C1 segment of cervical spinal cord (tissue), 14 donors: ENCODE measurements around the gene UMAD1.

ENCODE experiments used
- DNase-seq, 14 donors: peaks; one replicate each; lab custom pipeline; 2025; lab: John Stamatoyannopoulos, UW

Gene UMAD1

DNA sequence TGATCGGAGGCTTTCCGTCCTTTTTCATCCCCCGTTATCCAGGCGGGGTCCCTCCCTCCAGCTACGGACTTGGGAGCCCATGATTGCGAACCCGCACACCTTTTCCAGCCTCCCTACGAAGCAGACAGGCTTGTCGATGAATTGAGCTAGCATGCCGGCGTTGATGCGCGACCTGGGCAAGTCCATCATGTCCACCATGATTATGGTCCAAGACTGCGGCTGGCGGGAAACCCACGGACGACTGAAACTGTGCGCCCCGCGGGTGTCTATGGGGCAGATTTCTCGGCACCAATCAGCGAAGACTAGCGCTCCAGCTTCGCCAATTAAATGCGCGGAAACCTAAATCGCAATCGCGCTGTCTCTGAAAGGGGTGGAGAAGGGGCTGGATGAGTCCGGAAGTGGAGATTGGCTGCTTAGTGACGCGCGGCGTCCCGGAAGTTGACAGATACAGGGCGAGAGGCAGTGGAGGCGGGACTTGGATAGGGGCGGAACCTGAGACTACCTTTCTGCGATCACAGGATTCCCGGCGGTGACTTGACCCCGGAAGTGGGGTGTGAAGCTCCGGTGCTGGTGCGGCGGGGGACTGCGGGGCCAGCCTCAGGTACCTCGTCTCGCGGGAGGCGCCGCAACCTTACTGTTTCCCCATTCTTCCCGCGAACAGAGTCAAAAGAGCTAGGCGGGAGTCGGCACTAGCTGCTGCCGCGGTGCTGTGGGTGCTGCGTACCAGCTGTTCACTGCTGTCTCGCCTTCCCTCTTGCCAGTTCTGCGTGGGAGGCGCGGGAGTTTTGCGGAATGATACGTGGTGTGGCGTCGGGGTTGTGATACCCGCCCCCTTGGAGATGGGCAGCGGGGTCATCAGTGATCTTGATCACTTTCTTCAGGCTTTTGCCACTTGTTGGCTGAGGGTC lies at the start of gene UMAD1:
UMAD1 (plus strand) TSS at position 532 of the 908 bp plus-strand sequence. CDS start 32,620 bp downstream, outside the sequence.
- peak; percentile 77 to 100 (median 96) for DNase-seq

DNA sequence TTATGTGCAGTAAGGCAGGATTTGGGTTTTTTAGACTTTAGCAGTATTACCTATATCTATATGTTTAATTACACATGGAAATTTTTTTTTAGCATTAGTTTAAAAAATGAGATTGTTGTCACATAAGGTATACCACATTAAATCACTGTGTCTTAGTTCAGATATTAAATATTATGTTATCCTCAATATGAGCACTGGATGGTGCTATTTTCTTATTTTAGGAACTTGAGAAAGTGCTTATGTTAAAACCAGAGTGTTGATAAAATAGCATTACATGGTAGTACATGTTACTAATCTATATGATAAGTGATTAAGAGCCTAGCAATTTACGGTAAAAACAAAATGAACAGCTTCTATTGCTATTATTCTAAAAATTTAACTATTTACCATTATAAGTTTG lies 45.1 kb upstream of the UMAD1 start:
- DNase-seq, result no peak

DNA sequence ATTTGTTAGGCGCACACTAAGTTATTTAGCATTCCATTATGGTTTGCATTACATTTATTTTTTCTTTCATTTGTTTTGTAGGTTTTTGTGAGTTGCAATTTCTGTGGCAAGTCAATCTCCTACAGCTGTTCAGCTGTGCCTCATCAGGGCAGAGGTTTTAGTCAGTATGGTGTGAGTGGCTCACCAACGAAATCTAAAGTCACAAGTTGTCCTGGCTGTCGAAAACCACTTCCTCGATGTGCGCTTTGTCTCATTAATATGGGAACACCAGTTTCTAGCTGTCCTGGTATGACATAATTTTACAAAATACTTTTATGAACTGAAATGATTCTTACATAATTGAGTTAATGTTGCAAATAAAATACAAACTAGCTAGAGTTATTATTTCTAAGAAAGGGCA lies 44.4 kb upstream of the UMAD1 start:
- DNase-seq, result no peak

DNA sequence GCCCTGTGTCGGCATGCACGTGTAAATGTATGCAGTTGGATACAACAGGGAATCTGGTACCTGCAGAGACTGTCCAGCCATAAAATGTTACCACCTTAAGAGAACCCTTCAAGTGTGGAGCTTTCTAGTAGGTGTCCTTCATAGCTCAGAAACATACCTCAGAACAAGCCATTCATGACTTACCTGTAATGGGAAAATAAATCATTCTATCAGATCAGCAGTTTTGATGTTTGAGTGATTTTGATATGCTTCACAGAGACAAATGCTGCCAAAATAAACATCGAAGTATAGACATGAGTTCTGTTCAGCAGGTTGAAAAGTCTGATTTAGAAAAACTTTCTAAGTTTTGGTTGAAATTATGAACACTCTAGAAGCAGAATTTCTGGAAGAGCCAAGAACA lies 33.5 kb upstream of the UMAD1 start:
- DNase-seq, result no peak

- DNase-seq, result no peak
Observed at GRCh38 chr7:7609330-7609729, 31.2 kb upstream of the UMAD1 start.

DNA sequence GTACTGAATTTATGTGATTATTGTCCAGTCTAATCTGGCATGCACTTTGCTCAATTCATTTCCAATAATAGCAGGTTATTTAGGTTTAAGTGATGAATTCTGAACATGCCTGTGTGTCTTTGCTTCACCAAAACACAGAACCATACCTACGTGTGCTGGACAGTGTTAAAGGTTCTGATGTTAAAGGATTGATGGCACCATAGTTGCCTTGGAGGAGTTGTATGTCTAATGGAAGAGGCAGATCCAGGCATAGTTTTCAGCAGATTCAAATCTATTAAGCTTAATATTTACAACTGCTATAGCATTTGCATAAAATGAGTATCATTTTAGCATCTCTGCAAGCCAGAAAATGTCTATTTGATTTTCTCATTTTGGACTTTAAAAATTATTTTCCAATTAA lies 28.0 kb upstream of the UMAD1 start:
- DNase-seq, result no peak

- no peak for DNase-seq
Observed at GRCh38 chr7:7613210-7613609, 27.3 kb upstream of the UMAD1 start.

DNA sequence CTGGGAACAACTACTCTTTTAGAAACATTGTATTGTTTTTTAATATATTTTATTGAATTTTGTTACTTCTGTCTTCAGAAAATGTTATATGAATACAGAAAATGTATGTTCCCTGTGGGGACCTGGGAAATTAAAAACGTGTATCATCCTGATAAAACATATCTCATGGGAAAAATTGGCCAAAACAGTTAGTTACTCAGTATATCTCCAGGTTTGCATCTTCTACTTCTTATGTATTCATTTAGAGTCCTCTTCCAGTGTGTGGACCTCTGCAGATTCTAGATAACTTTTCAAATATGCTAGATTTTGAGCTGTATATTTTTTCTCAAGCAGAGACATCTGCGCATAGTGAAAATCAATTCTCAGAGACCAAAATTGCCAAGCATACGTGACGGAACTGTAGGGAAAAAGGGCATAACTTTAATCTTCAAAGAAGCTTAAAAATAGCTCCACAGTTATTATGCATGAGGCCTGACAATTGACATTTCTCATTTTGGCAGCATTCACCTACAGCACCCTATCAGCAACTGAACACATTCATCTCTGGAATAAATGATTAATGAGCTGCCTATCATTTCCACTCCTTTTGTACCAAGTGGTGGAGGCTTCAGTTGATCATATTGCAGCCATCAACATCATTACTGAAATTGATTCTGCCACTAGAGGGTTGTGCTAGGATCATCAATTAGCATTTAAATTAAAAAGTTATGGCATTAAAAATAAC lies 26.4 kb upstream of the UMAD1 start:
- no peak for DNase-seq

DNA sequence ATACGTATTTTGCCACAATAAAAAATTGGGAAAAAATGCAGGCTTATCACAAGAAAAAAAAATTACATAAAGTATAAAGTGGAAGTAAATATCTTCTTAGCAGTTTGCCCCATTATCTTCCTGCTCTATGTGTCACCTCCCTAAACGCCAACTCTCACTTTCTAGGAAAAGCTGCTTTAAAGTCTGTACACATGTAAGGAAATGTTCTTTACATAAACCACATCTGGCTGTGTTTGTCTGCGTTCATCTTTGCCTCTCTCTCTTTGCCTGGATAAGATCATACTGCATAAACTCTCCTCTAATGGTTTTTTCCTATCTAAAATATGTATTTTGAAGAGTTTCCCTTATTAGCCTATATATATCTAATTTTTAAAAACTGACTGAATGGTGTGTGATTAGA lies 23.0 kb upstream of the UMAD1 start:
- no peak for DNase-seq

- no peak for DNase-seq
Observed at GRCh38 chr7:7618410-7618809, 22.1 kb upstream of the UMAD1 start.

GRCh38 chr7:7620236-7620635 lies 20.3 kb upstream of the UMAD1 start:
- DNase-seq, result no peak

DNA sequence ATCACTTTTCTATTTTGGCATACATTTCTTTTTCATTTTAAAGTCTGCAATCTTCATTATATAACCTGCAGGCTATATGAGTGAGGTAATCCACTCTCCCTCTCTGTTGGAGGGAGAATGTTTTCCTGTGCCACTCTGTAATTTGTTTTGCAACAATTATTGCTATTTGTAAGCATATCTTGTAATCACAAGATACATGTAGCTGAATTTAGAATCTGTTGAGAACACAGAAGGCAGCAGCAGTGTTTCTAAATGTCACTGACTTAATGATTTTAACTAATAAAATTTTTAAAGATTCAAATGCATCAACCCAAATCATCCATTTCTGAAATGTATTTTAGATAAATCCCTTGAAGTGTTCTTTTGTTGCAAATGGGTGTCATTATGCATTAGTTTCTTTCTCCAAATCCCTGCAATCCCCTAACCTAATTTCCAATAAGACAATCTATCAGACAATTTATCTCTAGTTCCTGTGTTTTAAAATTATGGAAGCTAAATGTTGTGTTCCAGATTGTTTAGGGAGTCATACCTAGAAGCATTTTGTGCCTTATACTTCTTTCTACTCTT lies 19.8 kb upstream of the UMAD1 start:
- DNase-seq, result no peak

DNA sequence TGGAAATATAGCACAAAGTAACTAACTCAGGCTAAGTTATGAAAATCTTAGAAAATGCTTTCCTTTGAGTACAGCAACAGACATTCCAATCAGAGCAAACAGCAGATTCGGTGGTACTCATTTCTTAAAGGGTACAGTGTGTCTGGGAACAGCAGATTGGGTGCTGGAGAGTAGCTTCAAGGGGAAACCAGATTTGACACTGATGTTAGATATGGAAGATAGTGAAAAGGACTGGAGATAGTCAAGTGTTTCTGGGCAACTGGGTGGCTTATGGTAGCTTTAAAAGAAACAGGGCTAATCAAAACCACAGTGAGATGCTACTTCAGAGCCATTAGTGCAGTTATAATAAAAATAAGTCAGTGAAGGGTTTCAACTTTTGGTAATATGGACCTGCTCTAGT lies 12.1 kb upstream of the UMAD1 start:
- DNase-seq, result no peak

DNA sequence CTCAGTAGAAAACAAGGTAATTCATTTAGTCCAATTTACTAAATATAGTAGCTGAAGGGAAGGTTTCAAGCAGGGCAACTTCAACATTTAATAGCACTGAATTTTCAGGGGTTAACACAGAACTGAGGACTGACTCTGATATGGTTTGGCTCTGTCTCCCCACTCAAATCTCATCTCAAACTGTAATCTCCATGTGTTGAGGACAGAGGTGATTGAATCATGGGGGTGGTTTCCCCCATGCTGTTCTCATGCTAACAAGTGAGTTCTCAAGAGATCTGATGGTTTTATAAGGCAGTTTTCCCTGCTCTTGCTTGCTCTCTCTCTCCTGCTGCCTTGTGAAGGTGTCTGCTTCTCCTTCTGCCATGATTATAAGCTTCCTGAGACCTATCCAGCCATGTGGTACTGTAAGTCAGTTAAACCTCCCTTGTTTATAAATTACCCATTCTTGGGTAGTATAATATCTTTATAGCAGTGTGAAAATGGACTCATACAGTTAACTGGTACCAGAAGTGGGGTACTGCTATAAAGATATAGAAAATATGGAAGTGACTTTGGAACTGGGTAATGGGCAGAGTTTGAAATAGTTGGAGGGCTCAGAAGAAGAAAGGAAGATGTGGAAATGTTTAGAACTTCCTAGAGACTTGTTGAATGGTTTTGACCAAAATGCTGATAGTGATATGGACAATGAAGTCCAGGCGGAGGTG lies 9.8 kb upstream of the UMAD1 start:
- no peak for DNase-seq

DNA sequence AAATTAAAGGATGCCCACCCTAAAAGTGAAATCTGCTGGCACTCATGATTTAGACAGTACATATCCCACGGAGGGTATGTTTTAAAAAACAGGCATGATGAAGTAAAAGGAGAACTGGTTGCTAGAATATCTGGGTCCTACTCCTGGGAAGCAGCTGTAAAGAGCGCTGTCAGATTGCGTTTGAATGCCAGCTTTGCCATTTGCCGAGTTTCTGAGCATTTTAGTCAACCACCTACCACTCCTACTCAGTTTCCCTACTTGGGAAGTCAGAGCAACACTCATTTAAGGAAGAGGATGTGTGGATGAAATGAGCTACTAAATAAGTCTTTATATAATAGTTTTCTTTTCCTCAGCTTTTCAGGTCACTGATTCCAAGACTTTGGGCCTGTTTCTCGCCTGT lies 1.1 kb upstream of the UMAD1 start:
- peak in 1 of 14 donors; percentile 33 for DNase-seq

DNA sequence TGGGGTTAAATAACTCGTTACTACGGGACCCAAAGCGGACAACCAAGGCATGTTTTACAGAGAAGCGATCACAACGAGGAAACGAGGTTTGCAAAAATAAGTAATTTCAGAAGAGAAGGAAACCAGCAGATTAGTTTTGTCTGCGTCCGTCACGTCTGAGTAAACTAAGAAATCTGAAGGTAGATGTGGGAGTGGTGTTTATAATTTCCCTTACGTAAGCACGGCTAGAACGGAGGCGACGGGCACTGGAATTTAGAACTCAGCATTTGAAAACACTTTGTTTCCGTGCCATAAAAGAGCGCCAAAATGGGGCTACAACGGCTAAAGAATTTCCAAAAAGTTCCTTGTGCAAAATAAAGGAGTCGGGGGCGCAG lies 718 bp upstream of the UMAD1 start:
- peak in 1 of 14 donors; percentile 38 for DNase-seq

DNA sequence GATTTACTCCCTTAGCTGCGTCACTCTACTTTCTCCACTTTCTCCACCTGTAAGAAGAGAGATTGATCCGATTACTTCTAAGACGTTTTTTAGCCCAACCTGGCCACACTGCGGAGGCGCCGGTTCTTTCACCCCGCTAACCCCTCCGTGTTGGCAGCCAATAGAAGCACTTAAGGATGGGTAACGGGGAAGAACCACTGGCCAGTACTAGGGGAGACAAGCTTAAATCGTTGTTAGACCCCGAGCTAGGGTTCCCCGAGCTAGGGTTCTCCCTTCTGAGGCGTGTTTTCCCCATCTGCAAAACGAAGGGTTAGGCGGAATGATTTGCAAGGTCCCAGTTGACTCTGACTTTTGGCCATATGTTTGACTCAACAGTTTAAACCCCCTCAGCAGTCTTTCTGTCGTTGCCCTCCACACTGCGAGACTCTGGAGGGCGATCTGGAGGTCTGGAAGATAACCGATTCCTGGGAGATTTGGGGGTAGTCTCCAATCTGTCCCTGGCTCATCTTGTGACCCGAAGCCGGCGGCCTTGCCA lies 644 bp downstream of the UMAD1 start:
- peak in 6 of 14 donors; percentile 31 to 73 (median 56) for DNase-seq

DNA sequence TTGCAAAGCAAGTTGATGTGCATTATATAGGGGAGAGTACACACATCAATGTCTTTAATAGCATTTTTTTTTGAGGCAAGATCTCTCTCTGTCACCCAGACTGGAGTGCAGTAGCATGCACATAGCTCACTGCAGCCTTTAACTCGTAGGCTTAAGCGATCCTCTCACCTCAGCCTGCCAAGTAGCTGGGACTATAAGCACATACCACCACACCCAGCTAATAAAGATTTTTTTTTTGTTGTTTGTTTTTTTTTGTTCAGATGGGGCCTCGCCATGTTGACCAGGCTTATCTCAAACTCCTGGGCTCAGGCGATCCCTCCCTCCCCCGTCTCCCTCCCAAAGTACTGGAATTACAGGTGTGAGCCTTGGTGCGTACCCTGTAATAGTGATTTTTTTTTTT lies 1.5 kb downstream of the UMAD1 start:
- no peak for DNase-seq

DNA sequence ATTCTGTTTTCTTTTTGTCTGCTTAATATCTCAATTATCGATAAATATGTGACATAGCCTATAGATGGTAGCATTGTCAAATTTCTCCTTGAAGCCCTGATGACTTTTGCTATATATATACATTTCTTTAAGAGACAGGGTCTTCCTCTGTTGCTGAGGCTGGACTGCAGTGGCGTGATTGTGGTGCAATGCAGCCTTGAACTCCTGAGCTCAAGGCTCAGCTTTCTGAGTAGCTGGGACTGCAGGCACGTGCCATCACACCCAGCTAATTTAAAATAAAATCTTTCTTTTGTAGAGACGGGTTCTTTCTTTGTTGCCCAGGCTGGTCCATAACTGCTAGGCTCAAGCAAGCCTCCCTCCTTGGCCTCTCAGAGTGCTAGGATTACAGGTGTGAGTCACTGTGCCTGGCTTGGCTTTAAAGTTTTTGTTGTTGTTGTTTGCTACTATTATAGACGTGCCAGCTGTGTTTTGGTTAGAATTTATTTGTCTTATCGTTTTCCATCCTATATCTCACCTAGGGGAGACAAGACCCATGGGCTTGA lies 7.0 kb downstream of the UMAD1 start:
- no peak for DNase-seq

- no peak for DNase-seq
Observed at GRCh38 chr7:7650682-7651206, 10.2 kb downstream of the UMAD1 start.

DNA sequence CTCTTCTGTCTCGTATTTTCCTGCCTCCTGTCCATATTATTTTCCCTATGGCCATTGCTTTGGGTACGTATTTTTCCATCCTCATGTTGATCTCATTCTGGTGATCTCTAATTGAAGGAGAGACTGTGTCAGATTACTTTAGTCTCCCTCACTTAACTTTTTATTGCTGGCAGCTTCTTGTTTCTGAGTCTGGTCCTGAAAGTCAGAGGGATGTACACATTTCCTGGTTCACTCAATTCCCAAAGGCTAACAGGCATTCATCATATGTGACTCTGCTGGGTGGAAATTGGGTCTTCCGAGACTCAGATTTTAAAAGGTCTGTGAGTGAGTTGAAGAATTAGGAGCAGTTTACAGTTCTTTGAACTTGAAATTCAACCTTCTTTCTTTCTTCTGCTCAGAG lies 10.9 kb downstream of the UMAD1 start:
- no peak for DNase-seq
